Measurements from ENCODE around the gene FDXR. TPM values are rescaled to one million over a fixed set of nuclear protein-coding genes. Genes with fewer than 3 reads are reported as not detected.
"Not testable (repeated sequence)": the region's sequence is repeated elsewhere in the genome, so short reads cannot be mapped to it uniquely, and the experiment has no call there.

Gene FDXR, protein sequence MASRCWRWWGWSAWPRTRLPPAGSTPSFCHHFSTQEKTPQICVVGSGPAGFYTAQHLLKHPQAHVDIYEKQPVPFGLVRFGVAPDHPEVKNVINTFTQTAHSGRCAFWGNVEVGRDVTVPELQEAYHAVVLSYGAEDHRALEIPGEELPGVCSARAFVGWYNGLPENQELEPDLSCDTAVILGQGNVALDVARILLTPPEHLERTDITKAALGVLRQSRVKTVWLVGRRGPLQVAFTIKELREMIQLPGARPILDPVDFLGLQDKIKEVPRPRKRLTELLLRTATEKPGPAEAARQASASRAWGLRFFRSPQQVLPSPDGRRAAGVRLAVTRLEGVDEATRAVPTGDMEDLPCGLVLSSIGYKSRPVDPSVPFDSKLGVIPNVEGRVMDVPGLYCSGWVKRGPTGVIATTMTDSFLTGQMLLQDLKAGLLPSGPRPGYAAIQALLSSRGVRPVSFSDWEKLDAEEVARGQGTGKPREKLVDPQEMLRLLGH
- polyA plus RNA-seq (2013, experiment 1 of 2; ENCODE audit: insufficient read length), result 11.3 TPM
- 12.3 TPM for polyA plus RNA-seq (2013, experiment 2 of 2; ENCODE audit: insufficient read length)

DNA sequence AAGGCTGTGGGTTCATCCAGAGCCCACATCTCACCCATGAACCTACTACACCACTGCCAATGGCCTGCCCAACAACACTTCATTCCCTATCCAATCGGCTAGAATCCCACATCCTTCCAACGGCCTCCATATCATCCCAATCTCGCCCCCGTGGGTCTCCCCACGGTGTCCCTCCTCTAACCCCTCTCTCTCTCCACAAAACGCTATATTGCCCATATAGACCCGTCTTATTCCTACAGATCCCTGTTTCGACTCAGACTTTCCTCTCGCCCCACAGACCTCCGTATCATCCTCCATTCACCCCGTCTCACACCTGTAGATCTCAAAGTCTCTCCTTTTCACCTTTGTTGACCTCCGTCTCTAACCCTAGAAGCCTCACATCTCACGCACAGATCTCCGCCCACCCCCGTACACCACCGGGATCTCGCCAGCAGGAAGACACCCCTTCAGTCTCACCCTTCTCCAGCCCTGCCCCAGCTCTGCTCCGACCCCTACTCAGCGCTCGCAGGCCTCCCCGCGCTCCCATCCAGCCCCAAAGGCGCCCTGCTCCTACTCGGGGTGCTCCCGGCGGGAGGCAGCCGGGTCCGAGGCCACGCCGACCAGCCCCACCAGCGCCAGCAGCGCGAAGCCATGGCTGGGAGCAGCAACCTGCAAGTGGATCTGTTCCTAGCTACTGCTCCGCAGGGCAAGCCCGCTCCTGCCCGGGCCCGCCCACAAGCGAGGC is at the start of gene FDXR:
Gene FDXR (minus strand): TSS at position 682 of the 724 bp plus-strand sequence. CDS start 50 bp downstream, at position 632.
- DNase-seq, result no peak

- no peak for DNase-seq
These were observed 49.4 kb upstream of the FDXR start for GRCh38 chr17:74922172-74922571.

- no peak for DNase-seq
These were observed 49.0 kb upstream of the FDXR start for GRCh38 chr17:74921769-74922168.

DNA sequence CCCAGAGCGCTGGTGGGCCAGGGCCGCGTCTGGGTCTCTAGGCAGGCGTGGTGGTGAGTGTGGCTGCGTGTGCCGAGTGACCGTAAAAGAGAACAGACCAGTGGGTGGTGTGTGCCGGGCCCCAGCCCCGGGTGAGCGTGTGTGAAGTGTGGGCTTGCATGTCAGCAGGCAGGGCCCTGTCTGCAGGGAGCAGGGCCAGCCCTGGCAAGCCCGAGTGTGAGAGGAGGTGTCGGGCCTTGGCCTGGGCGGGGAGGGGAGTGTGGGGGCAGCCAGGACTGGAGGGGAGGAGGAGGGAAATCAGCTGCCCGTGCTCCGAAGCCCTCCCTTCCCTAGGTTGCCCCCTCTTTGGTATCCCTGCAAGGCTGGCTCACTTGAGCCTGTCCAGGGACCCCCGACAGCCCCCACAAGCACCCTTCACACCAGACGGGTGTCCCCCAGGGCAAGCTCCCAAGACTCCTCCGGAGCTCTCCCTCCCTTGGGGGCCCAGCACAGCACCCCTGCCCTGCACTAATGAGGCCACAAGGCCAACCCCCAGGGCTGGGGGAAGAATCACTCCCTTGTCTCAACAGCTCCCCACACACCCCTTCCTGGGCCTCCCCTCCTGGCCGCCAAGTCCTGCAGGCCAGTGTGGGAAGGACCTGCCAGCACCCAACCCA is 48.4 kb upstream of the FDXR start:
- DNase-seq, result no peak

DNA sequence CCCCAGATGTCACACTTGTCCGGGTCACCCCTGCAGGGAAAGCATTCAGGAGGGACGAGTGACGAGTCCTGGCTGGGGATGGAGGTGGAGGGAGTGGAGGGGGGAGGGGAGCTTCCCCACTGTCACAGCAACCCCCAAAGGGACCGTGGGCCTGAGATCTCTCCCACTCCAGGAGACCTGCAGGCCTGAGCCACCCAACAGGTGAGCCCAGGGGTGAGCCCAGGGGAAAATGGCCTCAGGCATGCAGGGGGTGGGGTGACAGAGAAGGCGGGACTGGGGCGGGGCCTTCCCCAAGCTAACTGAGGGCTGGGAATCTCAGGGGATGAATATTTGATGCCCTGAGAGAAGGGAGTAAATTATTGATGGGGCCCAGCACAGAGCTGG is 47.8 kb upstream of the FDXR start:
- DNase-seq, result no peak

DNA sequence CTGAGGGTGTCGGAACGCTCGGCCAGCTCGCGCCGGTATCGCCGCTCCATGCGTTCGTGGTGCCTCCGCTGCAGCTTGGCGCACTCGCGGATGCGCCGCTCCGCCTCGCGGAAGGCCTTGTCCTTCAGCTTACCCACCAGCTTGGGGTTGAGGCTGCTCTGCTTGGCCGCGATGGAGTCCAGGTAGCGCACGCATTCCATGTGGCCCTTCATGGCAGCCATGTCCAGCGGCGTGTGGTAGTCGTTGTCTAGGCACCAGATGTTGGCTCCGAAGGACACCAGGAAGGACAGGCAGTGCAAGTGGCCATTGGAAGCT is 47.5 kb upstream of the FDXR start:
- DNase-seq, result no peak

DNA sequence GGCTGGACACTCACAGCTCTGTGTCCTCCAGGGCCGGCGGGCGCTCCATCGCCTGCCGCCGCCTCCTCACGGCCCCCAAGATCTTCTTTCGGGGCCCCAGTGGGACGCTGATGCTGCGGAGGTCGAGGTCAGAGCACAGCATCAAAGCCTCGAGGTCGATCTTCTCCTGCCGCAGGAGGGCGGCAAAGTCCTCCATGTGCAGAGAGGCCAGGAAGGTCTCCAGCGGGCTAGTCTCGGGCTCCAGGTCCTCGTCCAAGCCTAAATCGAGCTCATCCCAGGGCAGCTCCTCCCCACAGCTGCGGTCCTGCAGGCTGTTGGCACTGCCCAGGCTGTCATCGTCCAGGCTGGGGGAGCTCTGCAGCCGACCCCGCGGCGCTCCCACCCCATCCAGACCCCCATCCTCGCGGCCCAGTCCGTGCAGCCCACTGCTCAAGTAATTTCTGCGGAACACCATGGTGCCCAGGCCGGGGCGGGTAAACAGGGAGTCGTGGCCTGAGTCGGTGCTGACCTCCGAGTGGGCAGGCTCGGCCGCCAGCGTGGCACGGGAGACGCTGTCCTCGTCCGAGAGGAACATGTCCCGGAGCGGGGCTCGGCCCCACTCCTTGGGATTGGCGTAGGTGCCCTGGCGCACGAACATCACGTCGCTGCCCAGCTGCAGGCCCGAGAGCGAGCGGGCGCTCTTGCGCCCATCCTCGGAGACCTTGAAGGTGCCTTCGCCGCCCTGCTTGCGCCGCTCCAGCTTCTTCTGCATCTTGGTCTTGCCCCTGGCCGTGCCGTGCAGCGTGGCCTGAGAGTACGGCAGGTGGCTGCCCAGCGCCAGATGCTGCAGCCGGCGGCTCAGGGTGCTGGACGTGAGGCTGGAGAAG is 46.9 kb upstream of the FDXR start:
- DNase-seq, result peak; percentile 13

- no peak for DNase-seq
These were observed 46.1 kb upstream of the FDXR start for GRCh38 chr17:74918906-74919305.

- DNase-seq, result no peak
These were observed 44.6 kb upstream of the FDXR start for GRCh38 chr17:74917430-74917829.

DNA sequence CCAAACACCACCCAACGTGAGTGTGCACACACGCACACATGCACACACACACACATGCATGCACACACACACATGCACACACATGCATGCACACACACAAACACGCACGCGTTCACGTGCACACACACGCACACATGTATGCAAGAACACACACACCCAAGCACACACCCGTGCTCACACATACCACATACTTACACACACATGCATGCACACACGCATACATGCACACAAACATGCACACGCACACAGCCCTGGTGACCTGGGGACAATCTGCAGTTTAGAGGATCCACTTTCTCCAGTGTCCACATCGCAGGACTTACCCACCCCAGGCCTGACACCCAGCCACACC is 44.0 kb upstream of the FDXR start:
- DNase-seq, result no peak

- no peak for DNase-seq
These were observed 43.5 kb upstream of the FDXR start for GRCh38 chr17:74916136-74916850.

GRCh38 chr17:74911423-74911822 is 38.6 kb upstream of the FDXR start:
- DNase-seq, result not testable (repeated sequence)

GRCh38 chr17:74909097-74909496 is 36.3 kb upstream of the FDXR start:
- DNase-seq, result not testable (repeated sequence)

- no peak for DNase-seq
These were observed 34.2 kb upstream of the FDXR start for GRCh38 chr17:74907012-74907411.

- not testable (repeated sequence) for DNase-seq
These were observed 33.5 kb upstream of the FDXR start for GRCh38 chr17:74906214-74906793.

- DNase-seq, result no peak
These were observed 32.1 kb upstream of the FDXR start for GRCh38 chr17:74904687-74905409.

- DNase-seq, result no peak
These were observed 30.9 kb upstream of the FDXR start for GRCh38 chr17:74903671-74904070.

GRCh38 chr17:74903034-74903433 is 30.2 kb upstream of the FDXR start:
- DNase-seq, result no peak

- no peak for DNase-seq
These were observed 28.8 kb upstream of the FDXR start for GRCh38 chr17:74901353-74902135.

GRCh38 chr17:74900208-74900607 is 27.4 kb upstream of the FDXR start:
- no peak for DNase-seq
